Kasumi-1 (cell line): ENCODE measurements around the gene ITIH6.

Experiments used
- DNase-seq, 2 experiments: peaks; one replicate each; lab custom pipeline; 2025; lab: John Stamatoyannopoulos, UW

ITIH6 gene

GRCh38 chrX:54710920-54711319, 87.1 kb downstream of the ITIH6 start:
- DNase-seq: no peak

- DNase-seq: no peak
These were observed 89.7 kb downstream of the ITIH6 start for GRCh38 chrX:54708404-54708803.
